Measurements from ENCODE around the gene ACLY. TPM values are rescaled to one million over a fixed set of nuclear protein-coding genes. Genes with fewer than 3 reads are reported as not detected.
"Not testable (repeated sequence)": the region's sequence is repeated elsewhere in the genome, so short reads cannot be mapped to it uniquely, and the experiment has no call there.

Gene ACLY
- total RNA-seq, 1 experiment from 2014 or later, result 173 TPM

DNA sequence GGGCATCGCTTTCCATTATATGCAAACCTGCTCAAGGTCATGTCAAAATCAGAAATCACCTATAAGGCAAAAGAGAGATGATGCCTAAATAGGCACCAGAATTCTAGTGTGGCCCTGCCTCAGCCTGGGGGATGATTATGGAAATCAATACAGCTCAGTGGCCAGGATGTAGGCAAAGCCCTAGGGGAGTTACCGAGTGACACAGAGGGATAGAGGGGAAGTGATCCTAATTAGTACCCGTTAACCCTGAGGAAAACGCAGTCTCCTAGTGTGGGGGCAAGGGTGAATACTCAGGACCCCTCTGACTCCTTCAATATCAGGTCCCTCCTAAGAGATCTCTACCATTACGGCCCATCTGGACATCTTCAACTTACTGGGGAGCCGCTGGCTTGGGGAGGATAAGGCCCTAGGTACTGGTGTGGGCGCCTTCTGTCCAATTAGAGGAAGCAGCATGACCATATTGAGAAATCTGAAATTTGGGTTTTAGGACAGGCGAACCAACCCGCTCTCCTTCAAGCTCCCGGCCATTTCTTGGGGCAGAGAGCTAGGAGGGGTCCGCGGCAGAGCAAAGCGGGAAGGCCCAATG lies 83.4 kb downstream of the ACLY start:
- H3K9ac ChIP-seq (ENCODE audit: low read length), result peak overlapping the region; percentile 81
- no peaks in the 10 kb centered on the region for H3K36me3 ChIP-seq (ENCODE audit: insufficient read depth, low read length)
- peak overlapping the region; percentile 80 for H3K4me3 ChIP-seq (ENCODE audit: low read length)
- H3K4me2 ChIP-seq (ENCODE audit: low read depth, low read length, poor library complexity, severe bottlenecking), result peak overlapping the region; percentile 66
- no peaks in the 10 kb centered on the region for H3K27me3 ChIP-seq (ENCODE audit: low read length)
- H3K27ac ChIP-seq (ENCODE audit: low read length), result no peak overlapping the region
- no peaks in the 10 kb centered on the region for H3K9me3 ChIP-seq (ENCODE audit: low read length)
- H2AFZ ChIP-seq (ENCODE audit: low read length), result peak overlapping the region; percentile 98
- H3K79me2 ChIP-seq (ENCODE audit: low read length), result no peaks in the 10 kb centered on the region
- H3K9me2 ChIP-seq (replicated peaks; ENCODE audit: insufficient read depth, low read length), result no peaks in the 10 kb centered on the region
- peaks cover 18% of the 10 kb centered on the region for H3K4me1 ChIP-seq (ENCODE audit: low read length)
- DNase-seq, result peak; percentile 53
- no peaks in the 10 kb centered on the region for H4K20me1 ChIP-seq (ENCODE audit: insufficient read depth, low read depth, low read length)

DNA sequence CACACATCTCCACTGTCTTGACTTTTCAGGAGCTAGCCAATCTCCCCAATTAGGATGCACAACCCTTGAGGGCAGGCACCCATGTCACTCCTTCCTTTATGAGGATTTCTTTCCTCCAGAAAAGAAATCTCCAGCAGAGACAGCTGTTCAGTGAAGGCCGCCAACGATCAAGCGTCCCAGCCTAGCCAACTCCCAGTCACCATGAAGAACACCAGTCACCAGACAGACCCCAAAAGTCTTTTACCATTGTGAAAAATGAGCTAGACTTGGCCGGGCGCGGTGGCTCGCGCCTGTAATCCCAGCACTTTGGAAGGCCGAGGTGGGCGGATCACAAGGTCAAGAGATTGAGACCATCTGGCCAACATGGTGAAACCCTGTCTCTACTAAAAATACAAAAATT lies 88.8 kb downstream of the ACLY start:
- H3K79me2 ChIP-seq (ENCODE audit: low read length); H3K4me2 ChIP-seq (ENCODE audit: low read depth, low read length, poor library complexity, severe bottlenecking); H3K27me3 ChIP-seq (ENCODE audit: low read length); H3K36me3 ChIP-seq (ENCODE audit: insufficient read depth, low read length); H4K20me1 ChIP-seq (ENCODE audit: insufficient read depth, low read depth, low read length); H3K4me1 ChIP-seq (ENCODE audit: low read length); H3K9me2 ChIP-seq (replicated peaks; ENCODE audit: insufficient read depth, low read length); H3K4me3 ChIP-seq (ENCODE audit: low read length); DNase-seq; H3K27ac ChIP-seq (ENCODE audit: low read length); H2AFZ ChIP-seq (ENCODE audit: low read length); H3K9me3 ChIP-seq (ENCODE audit: low read length); H3K9ac ChIP-seq (ENCODE audit: low read length): not testable (repeated sequence)

GRCh38 chr17:41825175-41825845 lies 93.4 kb downstream of the ACLY start:
- Histone ChIP-seq H4K20me1 (ENCODE audit: insufficient read depth, low read depth, low read length) (no peaks in the 10 kb centered on the region), H3K27ac (ENCODE audit: low read length) (no peak overlapping the region), H3K4me3 (ENCODE audit: low read length) (no peak overlapping the region), H3K9me3 (ENCODE audit: low read length) (no peaks in the 10 kb centered on the region), H3K4me2 (ENCODE audit: low read depth, low read length, poor library complexity, severe bottlenecking) (no peak overlapping the region), H3K9me2 (replicated peaks; ENCODE audit: insufficient read depth, low read length) (no peaks in the 10 kb centered on the region), H3K79me2 (ENCODE audit: low read length) (no peaks in the 10 kb centered on the region), H3K4me1 (ENCODE audit: low read length) (no peaks in the 10 kb centered on the region), H3K36me3 (ENCODE audit: insufficient read depth, low read length) (no peaks in the 10 kb centered on the region), H3K27me3 (ENCODE audit: low read length) (no peaks in the 10 kb centered on the region), H3K9ac (ENCODE audit: low read length) (no peak overlapping the region), H2AFZ (ENCODE audit: low read length) (no peak overlapping the region)
- DNase-seq, result no peak

DNA sequence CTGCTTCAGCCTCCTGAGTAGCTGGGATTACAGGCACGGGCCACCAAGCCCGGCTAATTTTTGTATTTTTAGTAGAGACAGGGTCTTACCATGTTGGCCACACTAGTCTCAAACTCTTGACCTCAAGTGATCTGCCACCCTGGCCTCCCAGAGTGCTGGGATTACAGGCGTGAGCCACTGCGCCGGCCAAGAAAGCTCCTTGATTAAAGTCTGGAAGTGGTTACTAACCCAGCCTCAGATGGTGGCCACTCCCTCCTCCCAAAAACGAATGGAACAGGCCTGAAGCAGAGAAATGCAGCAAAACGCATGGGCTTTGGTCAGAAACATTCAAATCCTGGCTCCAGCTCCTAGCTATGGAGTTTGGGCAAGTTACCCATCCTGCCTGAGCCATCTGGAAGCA lies 94.7 kb downstream of the ACLY start:
- DNase-seq, result no peak
- no peak overlapping the region for H2AFZ ChIP-seq (ENCODE audit: low read length)
- H4K20me1 ChIP-seq (ENCODE audit: insufficient read depth, low read depth, low read length), result no peaks in the 10 kb centered on the region
- no peak overlapping the region for H3K9ac ChIP-seq (ENCODE audit: low read length)
- H3K36me3 ChIP-seq (ENCODE audit: insufficient read depth, low read length), result no peaks in the 10 kb centered on the region
- peaks cover 3% of the 10 kb centered on the region for H3K4me1 ChIP-seq (ENCODE audit: low read length)
- no peaks in the 10 kb centered on the region for H3K9me3 ChIP-seq (ENCODE audit: low read length)
- H3K27me3 ChIP-seq (ENCODE audit: low read length), result no peaks in the 10 kb centered on the region
- no peaks in the 10 kb centered on the region for H3K79me2 ChIP-seq (ENCODE audit: low read length)
- H3K9me2 ChIP-seq (replicated peaks; ENCODE audit: insufficient read depth, low read length), result no peaks in the 10 kb centered on the region
- H3K4me3 ChIP-seq (ENCODE audit: low read length), result no peak overlapping the region
- H3K27ac ChIP-seq (ENCODE audit: low read length), result no peak overlapping the region
- H3K4me2 ChIP-seq (ENCODE audit: low read depth, low read length, poor library complexity, severe bottlenecking), result no peak overlapping the region

DNA sequence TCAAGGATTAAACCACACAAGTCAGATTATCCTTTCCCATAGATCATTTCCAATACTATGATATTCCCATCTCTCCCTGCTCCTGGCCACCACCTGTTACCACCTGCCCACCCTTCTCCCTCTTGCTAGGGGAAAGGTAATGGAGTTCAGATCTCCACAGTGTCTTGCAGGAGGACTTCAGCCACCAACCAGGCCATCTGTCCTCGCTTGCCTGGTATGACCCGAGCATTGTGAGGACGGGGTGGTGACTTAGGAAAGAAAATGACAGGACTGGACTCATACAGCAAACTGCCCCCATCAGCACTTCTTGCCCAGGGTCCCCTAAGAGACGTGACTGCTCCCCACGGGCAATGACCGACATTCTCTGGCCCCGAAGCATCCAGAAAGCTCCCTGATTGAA lies 95.2 kb downstream of the ACLY start:
- Histone ChIP-seq H3K4me3 (ENCODE audit: low read length) (no peak overlapping the region), H3K79me2 (ENCODE audit: low read length) (no peaks in the 10 kb centered on the region), H3K9me3 (ENCODE audit: low read length) (no peaks in the 10 kb centered on the region), H3K4me2 (ENCODE audit: low read depth, low read length, poor library complexity, severe bottlenecking) (no peak overlapping the region), H3K9ac (ENCODE audit: low read length) (no peak overlapping the region), H3K27ac (ENCODE audit: low read length) (no peak overlapping the region), H2AFZ (ENCODE audit: low read length) (no peak overlapping the region), H3K36me3 (ENCODE audit: insufficient read depth, low read length) (no peaks in the 10 kb centered on the region), H3K9me2 (replicated peaks; ENCODE audit: insufficient read depth, low read length) (no peaks in the 10 kb centered on the region), H3K4me1 (ENCODE audit: low read length) (peaks cover 7% of the 10 kb centered on the region), H3K27me3 (ENCODE audit: low read length) (no peaks in the 10 kb centered on the region), H4K20me1 (ENCODE audit: insufficient read depth, low read depth, low read length) (no peaks in the 10 kb centered on the region)
- DNase-seq, result no peak

DNA sequence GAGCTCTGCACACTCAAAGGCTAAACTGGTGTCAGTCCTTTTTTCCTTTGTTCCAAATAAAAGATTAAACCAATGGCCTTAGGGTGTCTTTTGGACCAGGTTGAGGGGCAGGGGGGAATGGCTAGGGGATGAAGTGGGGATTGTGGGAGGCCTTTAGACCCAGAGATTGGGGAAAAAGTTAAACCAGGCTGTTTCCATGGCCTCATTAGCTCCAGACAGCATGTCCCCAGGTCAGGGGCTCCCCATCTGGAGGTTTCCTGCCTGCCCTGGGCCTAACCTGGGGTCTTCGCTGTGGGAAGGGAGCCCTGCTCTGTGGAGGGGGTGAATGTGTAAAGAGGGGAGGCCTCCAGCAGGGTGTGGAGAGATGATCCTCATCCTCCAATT lies 95.6 kb downstream of the ACLY start:
- DNase-seq, result no peak
- Histone ChIP-seq H3K4me2 (ENCODE audit: low read depth, low read length, poor library complexity, severe bottlenecking) (no peak overlapping the region), H3K9me2 (replicated peaks; ENCODE audit: insufficient read depth, low read length) (no peaks in the 10 kb centered on the region), H3K9ac (ENCODE audit: low read length) (no peak overlapping the region), H2AFZ (ENCODE audit: low read length) (no peak overlapping the region), H4K20me1 (ENCODE audit: insufficient read depth, low read depth, low read length) (no peaks in the 10 kb centered on the region), H3K27me3 (ENCODE audit: low read length) (no peaks in the 10 kb centered on the region), H3K36me3 (ENCODE audit: insufficient read depth, low read length) (no peaks in the 10 kb centered on the region), H3K79me2 (ENCODE audit: low read length) (no peaks in the 10 kb centered on the region), H3K4me3 (ENCODE audit: low read length) (no peak overlapping the region), H3K9me3 (ENCODE audit: low read length) (no peaks in the 10 kb centered on the region), H3K27ac (ENCODE audit: low read length) (no peak overlapping the region), H3K4me1 (ENCODE audit: low read length) (peaks cover 7% of the 10 kb centered on the region)

GRCh38 chr17:41822216-41823140 lies 96.3 kb downstream of the ACLY start:
- Histone ChIP-seq H3K27me3 (ENCODE audit: low read length) (no peaks in the 10 kb centered on the region), H3K9me2 (replicated peaks; ENCODE audit: insufficient read depth, low read length) (no peaks in the 10 kb centered on the region), H3K36me3 (ENCODE audit: insufficient read depth, low read length) (no peaks in the 10 kb centered on the region), H3K4me2 (ENCODE audit: low read depth, low read length, poor library complexity, severe bottlenecking) (no peak overlapping the region), H3K4me3 (ENCODE audit: low read length) (no peak overlapping the region), H3K79me2 (ENCODE audit: low read length) (no peaks in the 10 kb centered on the region), H3K27ac (ENCODE audit: low read length) (no peak overlapping the region), H4K20me1 (ENCODE audit: insufficient read depth, low read depth, low read length) (no peaks in the 10 kb centered on the region), H3K9me3 (ENCODE audit: low read length) (no peaks in the 10 kb centered on the region), H3K9ac (ENCODE audit: low read length) (no peak overlapping the region), H2AFZ (ENCODE audit: low read length) (no peak overlapping the region), H3K4me1 (ENCODE audit: low read length) (peaks cover 7% of the 10 kb centered on the region)
- DNase-seq, result no peak

DNA sequence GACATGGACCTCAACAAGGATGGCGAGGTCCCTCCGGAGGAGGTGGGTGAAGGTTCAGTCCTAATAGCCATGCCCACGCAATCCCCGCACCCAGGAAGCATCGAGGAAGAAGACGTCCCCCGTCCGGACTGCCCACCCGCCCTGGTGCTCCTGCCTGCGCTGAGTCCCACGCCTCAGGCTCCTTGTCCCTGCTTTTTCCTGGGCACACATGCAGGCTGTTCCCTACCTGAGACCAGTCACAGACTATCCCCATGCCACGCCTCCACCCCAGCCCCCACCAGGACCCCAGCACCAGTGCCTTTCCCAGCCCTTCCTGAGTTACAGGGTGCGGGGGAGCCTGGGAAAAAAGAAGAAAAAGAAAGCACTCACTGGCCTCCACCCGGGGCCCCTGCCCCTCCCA lies 97.0 kb downstream of the ACLY start:
- H3K36me3 ChIP-seq (ENCODE audit: insufficient read depth, low read length), result no peaks in the 10 kb centered on the region
- no peaks in the 10 kb centered on the region for H3K27me3 ChIP-seq (ENCODE audit: low read length)
- H3K4me3 ChIP-seq (ENCODE audit: low read length), result no peak overlapping the region
- H3K9me3 ChIP-seq (ENCODE audit: low read length), result no peaks in the 10 kb centered on the region
- H3K4me1 ChIP-seq (ENCODE audit: low read length), result peaks cover 7% of the 10 kb centered on the region
- H3K4me2 ChIP-seq (ENCODE audit: low read depth, low read length, poor library complexity, severe bottlenecking), result no peak overlapping the region
- H3K27ac ChIP-seq (ENCODE audit: low read length), result no peak overlapping the region
- no peaks in the 10 kb centered on the region for H4K20me1 ChIP-seq (ENCODE audit: insufficient read depth, low read depth, low read length)
- no peak overlapping the region for H3K9ac ChIP-seq (ENCODE audit: low read length)
- DNase-seq, result no peak
- no peak overlapping the region for H2AFZ ChIP-seq (ENCODE audit: low read length)
- H3K9me2 ChIP-seq (replicated peaks; ENCODE audit: insufficient read depth, low read length), result no peaks in the 10 kb centered on the region
- H3K79me2 ChIP-seq (ENCODE audit: low read length), result no peaks in the 10 kb centered on the region
